GM19043 (cell line): Measurements from ENCODE around the gene SCN11A.
"Not testable (repeated sequence)": the region's sequence is repeated elsewhere in the genome, so short reads cannot be mapped to it uniquely, and the experiment has no call there.

Experiments used
- ATAC-seq: cut with Tn5 transposase; IDR thresholded peaks from one replicate; pipeline ENCODE4 v1.9.1; 2021; ENCODE audit warnings: low read depth; ENCODE audit not compliant: unreplicated experiment

SCN11A gene

GRCh38 chr3:39067286-39067685, 15.5 kb upstream of the SCN11A start:
- ATAC-seq: no peak

GRCh38 chr3:39065197-39065596, 13.5 kb upstream of the SCN11A start:
- ATAC-seq: peak; percentile 98

- ATAC-seq: no peak
These were observed 12.9 kb upstream of the SCN11A start for GRCh38 chr3:39064646-39065045.

- ATAC-seq: no peak
These were observed 11.4 kb upstream of the SCN11A start for GRCh38 chr3:39063143-39063542.

- ATAC-seq: no peak
These were observed 10.4 kb upstream of the SCN11A start for GRCh38 chr3:39062180-39062579.

- ATAC-seq: not testable (repeated sequence)
These were observed 9.5 kb upstream of the SCN11A start for GRCh38 chr3:39061228-39061627.

GRCh38 chr3:39056151-39056550, 4.4 kb upstream of the SCN11A start:
- ATAC-seq: no peak

GRCh38 chr3:39053696-39054095, 2.0 kb upstream of the SCN11A start:
- ATAC-seq: no peak

- no peak for ATAC-seq
These were observed 839 bp upstream of the SCN11A start for GRCh38 chr3:39052583-39052982.

GRCh38 chr3:39050029-39050428, 1.7 kb downstream of the SCN11A start:
- ATAC-seq: no peak

- ATAC-seq: no peak
These were observed 13.6 kb downstream of the SCN11A start for GRCh38 chr3:39038165-39038564.

- ATAC-seq: no peak
These were observed 22.2 kb downstream of the SCN11A start for GRCh38 chr3:39029556-39029955.

- ATAC-seq: no peak
These were observed 23.2 kb downstream of the SCN11A start for GRCh38 chr3:39028546-39028945.

GRCh38 chr3:39025222-39025970, 26.3 kb downstream of the SCN11A start:
- ATAC-seq: no peak

GRCh38 chr3:39024497-39024896, 27.2 kb downstream of the SCN11A start:
- ATAC-seq: no peak

- no peak for ATAC-seq
These were observed 29.5 kb downstream of the SCN11A start for GRCh38 chr3:39022286-39022630.

GRCh38 chr3:39021465-39022285, 30.1 kb downstream of the SCN11A start:
- no peak for ATAC-seq

- peak; percentile 66 for ATAC-seq
These were observed 30.7 kb downstream of the SCN11A start for GRCh38 chr3:39021029-39021428.

- no peak for ATAC-seq
These were observed 32.4 kb downstream of the SCN11A start for GRCh38 chr3:39019299-39019698.

GRCh38 chr3:39015418-39015817, 36.3 kb downstream of the SCN11A start:
- no peak for ATAC-seq

GRCh38 chr3:39013921-39014509, 37.7 kb downstream of the SCN11A start:
- no peak for ATAC-seq

GRCh38 chr3:39013289-39013688, 38.5 kb downstream of the SCN11A start:
- ATAC-seq: no peak
